Ishikawa (cell line): ENCODE measurements around the gene B4GALT6.

ENCODE experiments used
- CEBPB ChIP-seq: IDR thresholded peaks from 2 replicates; pipeline ENCODE4 v1.6.1; 2012
- CREB1 ChIP-seq: IDR thresholded peaks from 2 replicates; pipeline ENCODE4 v1.6.1; 2012; ENCODE audit warnings: low read depth
- EGR1 ChIP-seq: IDR thresholded peaks from 2 replicates; pipeline ENCODE4 v1.6.1; 2012
- EP300 ChIP-seq: IDR thresholded peaks from 2 replicates; pipeline ENCODE4 v1.6.1; 2012; ENCODE audit warnings: borderline replicate concordance
- FOXM1 ChIP-seq: IDR thresholded peaks from 2 replicates; pipeline ENCODE4 v1.6.1; 2012; ENCODE audit warnings: low read depth, borderline replicate concordance
- NFIC ChIP-seq: IDR thresholded peaks from 2 replicates; pipeline ENCODE4 v1.6.1; 2012
- RAD21 ChIP-seq: IDR thresholded peaks from 2 replicates; pipeline ENCODE4 v1.6.1; 2012; ENCODE audit warnings: low read depth
- TAF1 ChIP-seq: IDR thresholded peaks from 2 replicates; pipeline ENCODE4 v1.6.1; 2012; ENCODE audit warnings: low read depth, mild to moderate bottlenecking
- TCF12 ChIP-seq: IDR thresholded peaks from 2 replicates; pipeline ENCODE4 v1.6.1; 2012; ENCODE audit warnings: low read depth
- YY1 ChIP-seq: IDR thresholded peaks from 2 replicates; pipeline ENCODE4 v1.6.1; 2012; ENCODE audit warnings: low read depth
- ZBTB7A ChIP-seq: IDR thresholded peaks from 2 replicates; pipeline ENCODE4 v1.6.1; 2012; ENCODE audit warnings: low read depth
- TF ChIP-seq, protein P1 (sequence below): IDR thresholded peaks from 2 replicates; pipeline ENCODE4 v1.6.1; 2012; ENCODE audit warnings: low read depth, mild to moderate bottlenecking
- TF ChIP-seq, protein P2 (sequence below): IDR thresholded peaks from 2 replicates; pipeline ENCODE4 v1.6.1; 2012
- TF ChIP-seq, protein P3 (sequence below): IDR thresholded peaks from 2 replicates; pipeline ENCODE4 v1.6.1; 2012

DNA sequence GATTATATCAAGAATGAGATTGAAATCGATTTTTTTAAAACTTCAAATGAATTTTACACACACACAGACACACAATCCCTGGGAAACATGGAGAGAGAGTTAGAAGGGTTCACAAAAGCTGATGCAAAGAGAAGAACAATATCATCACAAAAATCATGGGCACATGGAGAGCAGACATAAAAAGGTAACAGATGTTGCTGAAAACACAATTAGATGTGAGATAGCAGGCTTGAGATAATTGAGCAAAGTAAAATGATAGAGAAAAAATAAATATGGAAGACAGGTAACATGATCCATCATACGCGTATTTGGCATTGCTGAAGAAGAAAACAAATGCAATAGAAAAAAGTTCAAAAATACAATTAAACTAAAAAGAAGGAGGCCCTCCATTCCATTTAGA lies 11.6 kb upstream of the B4GALT6 start:
- no peak for TF ChIP-seq EP300
- TF ChIP-seq NFIC = no peak
- TF ChIP-seq YY1 = no peak
- TF ChIP-seq, protein P1, sequence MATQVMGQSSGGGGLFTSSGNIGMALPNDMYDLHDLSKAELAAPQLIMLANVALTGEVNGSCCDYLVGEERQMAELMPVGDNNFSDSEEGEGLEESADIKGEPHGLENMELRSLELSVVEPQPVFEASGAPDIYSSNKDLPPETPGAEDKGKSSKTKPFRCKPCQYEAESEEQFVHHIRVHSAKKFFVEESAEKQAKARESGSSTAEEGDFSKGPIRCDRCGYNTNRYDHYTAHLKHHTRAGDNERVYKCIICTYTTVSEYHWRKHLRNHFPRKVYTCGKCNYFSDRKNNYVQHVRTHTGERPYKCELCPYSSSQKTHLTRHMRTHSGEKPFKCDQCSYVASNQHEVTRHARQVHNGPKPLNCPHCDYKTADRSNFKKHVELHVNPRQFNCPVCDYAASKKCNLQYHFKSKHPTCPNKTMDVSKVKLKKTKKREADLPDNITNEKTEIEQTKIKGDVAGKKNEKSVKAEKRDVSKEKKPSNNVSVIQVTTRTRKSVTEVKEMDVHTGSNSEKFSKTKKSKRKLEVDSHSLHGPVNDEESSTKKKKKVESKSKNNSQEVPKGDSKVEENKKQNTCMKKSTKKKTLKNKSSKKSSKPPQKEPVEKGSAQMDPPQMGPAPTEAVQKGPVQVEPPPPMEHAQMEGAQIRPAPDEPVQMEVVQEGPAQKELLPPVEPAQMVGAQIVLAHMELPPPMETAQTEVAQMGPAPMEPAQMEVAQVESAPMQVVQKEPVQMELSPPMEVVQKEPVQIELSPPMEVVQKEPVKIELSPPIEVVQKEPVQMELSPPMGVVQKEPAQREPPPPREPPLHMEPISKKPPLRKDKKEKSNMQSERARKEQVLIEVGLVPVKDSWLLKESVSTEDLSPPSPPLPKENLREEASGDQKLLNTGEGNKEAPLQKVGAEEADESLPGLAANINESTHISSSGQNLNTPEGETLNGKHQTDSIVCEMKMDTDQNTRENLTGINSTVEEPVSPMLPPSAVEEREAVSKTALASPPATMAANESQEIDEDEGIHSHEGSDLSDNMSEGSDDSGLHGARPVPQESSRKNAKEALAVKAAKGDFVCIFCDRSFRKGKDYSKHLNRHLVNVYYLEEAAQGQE = no peak
- TF ChIP-seq FOXM1 = no peak
- no peak for TF ChIP-seq TAF1
- TF ChIP-seq, protein P2, sequence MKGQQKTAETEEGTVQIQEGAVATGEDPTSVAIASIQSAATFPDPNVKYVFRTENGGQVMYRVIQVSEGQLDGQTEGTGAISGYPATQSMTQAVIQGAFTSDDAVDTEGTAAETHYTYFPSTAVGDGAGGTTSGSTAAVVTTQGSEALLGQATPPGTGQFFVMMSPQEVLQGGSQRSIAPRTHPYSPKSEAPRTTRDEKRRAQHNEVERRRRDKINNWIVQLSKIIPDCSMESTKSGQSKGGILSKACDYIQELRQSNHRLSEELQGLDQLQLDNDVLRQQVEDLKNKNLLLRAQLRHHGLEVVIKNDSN = no peak
- TF ChIP-seq RAD21 = no peak
- TF ChIP-seq, protein P3, sequence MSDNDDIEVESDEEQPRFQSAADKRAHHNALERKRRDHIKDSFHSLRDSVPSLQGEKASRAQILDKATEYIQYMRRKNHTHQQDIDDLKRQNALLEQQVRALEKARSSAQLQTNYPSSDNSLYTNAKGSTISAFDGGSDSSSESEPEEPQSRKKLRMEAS = no peak
- no peak for TF ChIP-seq CEBPB
- TF ChIP-seq EGR1 = no peak
- no peak for TF ChIP-seq TCF12
- TF ChIP-seq CREB1 = no peak
- TF ChIP-seq ZBTB7A = no peak
